Dermis lymphatic vessel endothelial cell (primary cell): ENCODE results near the gene MRPL14. TPM values are rescaled to one million over a fixed set of nuclear protein-coding genes. Genes with fewer than 3 reads are reported as not detected.

Experiments
- total RNA-seq: library from RNA; depleted of rRNA; stranded (reverse); fragments of >200 nt; gene quantifications from 2 replicates; pipeline ENCODE4 v1.2.1, GENCODE V29; 2014

MRPL14 gene
- 52.3 and 62.1 TPM in 2 replicates for total RNA-seq

DNA sequence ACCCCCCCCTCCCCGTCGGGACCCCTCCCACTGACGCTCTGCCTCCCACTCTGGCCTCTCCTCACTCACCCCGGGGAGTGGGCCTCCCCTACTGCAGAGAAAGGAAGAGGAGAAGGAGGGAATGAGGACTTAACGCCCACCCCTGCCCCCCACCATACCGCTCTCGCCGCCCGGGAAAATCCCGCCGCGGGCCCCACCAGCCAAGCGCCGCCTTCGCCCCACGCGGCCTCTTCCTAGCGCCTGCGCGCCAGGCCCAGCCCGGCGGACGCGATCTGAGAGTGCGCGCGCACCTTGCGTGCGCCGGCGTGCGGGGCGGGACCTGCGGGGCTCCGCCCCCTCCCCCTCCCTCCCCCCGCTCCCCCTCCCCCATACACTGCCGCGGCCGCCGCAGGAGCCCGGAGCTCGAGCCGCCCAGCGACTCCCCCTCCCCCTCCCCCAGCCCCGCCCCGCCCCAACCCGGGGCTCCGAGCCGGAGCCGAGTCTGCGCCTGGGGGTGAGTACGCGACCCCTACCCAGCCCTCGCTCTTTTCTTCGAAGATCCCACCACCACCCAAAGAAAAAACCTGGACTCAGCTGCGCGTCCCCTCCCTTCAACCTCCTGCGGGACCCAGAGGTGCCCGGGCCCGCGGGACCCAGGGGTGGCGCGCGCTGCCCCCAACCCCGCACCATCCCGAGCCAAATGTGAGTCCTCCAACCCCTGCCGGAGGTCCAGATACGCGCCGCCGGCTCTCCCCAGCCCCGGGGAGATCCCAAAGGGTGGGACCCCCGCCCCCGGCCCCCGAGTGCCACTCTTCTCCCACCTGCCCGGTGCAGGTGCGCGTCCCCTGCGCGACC is at the start of gene MRPL14, which contains the start of gene TMEM63B:
Gene MRPL14, minus strand, starts transcription at position 267 of the 834 bp plus-strand sequence. CDS start 10,841 bp downstream, outside the sequence.
Gene TMEM63B, plus strand, starts transcription at position 369 of the 834 bp plus-strand sequence. CDS start 7,031 bp downstream, outside the sequence.

GRCh38 chr6:44158770-44159228 is 31.5 kb upstream of the MRPL14 start, which contains the start of gene CAPN11:
TSS of gene CAPN11 (plus strand) at chr6:44158820. CDS start at chr6:44158849, 29 bp downstream.

Other genes with a start within 250 kb of the MRPL14 start
- gene TMEM63B, start 102 bp upstream of the MRPL14 start, total RNA-seq, result 11.3 and 18.0 TPM in 2 replicates
- gene CAPN11, start 31.4 kb upstream of the MRPL14 start, total RNA-seq, result not detected in 2 replicates
- not detected in 2 replicates for gene MYMX, start 89.5 kb upstream of the MRPL14 start, total RNA-seq
- 11.3 and 16.9 TPM in 2 replicates for gene SLC29A1, start 96.1 kb upstream of the MRPL14 start, total RNA-seq
- gene HSP90AB1, start 119.6 kb upstream of the MRPL14 start, total RNA-seq, result 322 and 526 TPM in 2 replicates
- 37.2 and 46.1 TPM in 2 replicates for gene SLC35B2, start 130.1 kb upstream of the MRPL14 start, total RNA-seq
- gene NFKBIE, start 138.1 kb upstream of the MRPL14 start, total RNA-seq, result 6.9 and 8.0 TPM in 2 replicates
- gene TMEM151B, start 143.0 kb upstream of the MRPL14 start, total RNA-seq, result under 0.01 TPM in 1 of 2 replicates, not detected in the other
- gene AARS2, start 185.9 kb upstream of the MRPL14 start, total RNA-seq, result 7.0 and 10.6 TPM in 2 replicates
- 0.09 TPM in 1 of 2 replicates, not detected in the other for gene SPATS1, start 215.2 kb upstream of the MRPL14 start, total RNA-seq